HG03135 (cell line): ENCODE data around the gene LDLRAP1.
A peak's percentile ranks its signal among the peaks of the same experiment; 100 is the strongest.
"Not testable (repeated sequence)": the region's sequence is repeated elsewhere in the genome, so short reads cannot be mapped to it uniquely, and the experiment has no call there.

ENCODE experiments used
- ATAC-seq: cut with Tn5 transposase; IDR thresholded peaks from one replicate; pipeline ENCODE4 v1.9.1; 2021; ENCODE audit warnings: mild to moderate bottlenecking, moderate library complexity; ENCODE audit not compliant: unreplicated experiment

LDLRAP1 gene

DNA sequence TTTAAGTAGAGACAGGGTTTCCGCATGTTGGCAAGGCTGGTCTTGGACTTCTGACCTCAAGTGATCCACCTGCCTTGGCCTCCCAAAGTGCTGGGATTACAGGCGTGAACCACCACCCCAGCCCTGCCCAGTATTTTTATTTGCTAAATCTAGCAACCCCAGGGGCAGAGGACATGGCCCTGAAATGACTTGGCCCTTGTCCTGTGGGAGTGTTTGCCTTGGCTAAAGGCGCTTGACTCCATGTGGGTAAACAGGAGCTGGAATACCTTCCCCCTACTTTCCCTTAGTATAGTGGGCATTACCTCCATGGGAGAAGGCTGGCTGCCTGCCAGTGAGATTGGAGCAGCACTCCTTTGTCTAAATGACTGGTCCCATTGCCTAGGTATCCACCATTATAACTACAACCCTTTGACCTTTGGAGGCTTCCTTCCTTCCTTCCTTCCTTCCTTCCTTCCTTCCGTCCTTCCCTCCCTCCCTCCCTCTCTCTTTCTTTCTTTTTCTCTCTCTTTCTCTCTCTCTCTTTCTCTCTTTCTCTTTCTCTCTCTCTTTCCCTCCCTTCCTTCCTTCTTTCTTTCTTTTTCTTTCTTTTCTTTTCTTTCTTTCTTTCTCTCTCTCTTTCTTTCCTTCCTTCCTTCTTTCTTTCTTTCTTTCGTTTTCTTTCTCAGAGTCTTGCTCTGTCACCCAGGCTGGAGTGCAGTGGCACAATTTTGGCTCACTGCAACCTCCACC, 57.7 kb downstream of the LDLRAP1 start:
- ATAC-seq: not testable (repeated sequence)

DNA sequence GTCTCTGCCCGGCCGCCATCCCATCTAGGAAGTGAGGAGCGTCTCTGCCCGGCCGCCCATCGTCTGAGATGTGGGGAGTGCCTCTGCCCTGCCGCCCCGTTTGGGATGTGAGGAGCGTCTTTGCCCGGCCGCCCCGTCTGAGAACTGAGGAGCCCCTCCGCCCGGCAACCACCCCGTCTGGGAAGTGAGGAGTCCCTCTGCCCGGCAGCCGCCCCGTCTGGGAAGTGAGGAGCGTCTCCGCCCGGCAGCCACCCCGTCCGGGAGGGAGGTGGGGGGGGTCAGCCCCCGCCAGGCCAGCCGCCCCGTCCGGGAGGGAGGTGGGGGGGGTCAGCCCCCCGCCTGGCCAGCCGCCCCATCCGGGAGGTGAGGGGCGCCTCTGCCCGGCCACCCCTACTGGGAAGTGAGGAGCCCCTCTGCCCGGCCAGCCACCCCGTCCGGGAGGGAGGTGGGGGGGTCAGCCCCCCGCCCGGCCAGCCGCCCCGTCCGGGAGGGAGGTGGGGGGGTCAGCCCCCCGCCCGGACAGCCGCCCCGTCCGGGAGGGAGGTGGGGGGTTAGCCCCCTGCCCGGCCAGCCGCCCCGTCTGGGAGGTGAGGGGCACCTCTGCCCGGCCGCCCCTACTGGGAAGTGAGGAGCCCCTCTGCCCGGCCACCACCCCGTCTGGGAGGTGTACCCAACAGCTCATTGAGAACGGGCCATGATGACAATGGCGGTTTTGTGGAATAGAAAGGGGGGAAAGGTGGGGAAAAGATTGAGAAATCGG, 60.6 kb downstream of the LDLRAP1 start:
- not testable (repeated sequence) for ATAC-seq

DNA sequence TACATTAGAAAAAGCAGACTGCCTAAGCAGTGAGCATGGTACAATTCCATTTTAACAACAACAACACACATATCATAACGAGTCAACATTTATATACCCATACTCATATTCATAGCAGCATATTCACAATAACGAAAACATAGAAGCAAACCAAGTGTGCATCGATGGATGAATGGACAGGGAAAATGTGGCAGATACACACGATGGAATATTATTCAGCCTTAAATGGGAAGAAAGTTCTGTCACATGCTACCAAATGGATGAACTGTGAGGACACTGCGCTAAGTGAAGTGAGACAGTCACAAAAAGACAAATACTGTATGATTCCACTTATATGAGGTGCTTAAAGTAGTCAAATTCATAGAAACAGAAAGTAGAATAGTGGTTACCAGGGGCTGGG, 63.7 kb downstream of the LDLRAP1 start:
- no peak for ATAC-seq

DNA sequence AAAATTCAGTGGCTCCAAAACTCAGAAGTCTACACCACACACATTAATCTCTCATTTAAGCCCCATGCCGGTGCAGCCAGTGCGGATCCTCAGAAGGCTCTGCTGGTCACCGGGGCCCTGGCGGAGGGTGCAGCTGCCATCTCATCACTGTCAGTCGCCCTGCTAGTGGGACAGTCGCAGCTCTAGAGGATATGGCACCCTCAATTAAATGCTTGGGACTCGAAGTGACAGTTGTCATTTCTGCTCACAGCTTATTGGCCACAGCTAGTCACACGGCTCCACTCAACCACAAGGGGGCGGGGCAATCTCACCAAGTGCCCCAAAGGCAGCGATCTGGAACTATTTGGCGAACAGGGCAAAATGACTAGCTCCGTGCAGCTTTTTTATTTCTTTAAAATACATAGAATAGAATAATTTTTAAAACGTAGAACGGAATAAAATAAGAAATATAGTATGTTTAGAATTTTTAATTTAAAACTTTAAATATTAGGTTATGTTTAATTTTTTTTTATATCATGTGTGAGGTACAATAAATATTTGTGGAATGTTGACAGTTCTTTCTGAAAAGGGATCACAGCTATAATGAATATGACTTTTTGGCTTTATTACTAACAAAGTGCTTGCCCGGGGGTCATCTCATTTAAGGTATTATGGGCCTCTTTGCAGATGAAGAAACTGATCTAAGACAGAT, 65.2 kb downstream of the LDLRAP1 start:
- ATAC-seq: peak; percentile 77

DNA sequence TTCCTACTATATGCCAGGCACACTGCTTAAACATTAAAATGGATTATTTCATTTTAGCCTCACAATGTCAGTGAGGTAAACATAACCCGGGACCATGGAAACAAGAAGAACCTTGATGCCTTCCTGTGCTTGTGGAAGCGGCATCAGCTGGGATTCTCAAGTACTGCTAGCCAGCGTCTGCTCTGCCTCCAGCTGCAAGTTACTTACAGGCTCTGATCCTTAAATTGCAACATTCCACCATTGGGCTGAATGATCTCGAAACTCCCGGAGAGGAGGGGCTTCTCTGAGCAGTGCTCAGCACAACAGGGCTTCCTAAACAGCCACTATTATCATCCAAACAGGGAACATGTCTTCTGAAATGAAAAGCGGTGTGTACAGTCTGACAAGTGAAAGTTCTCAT, 66.5 kb downstream of the LDLRAP1 start:
- no peak for ATAC-seq

DNA sequence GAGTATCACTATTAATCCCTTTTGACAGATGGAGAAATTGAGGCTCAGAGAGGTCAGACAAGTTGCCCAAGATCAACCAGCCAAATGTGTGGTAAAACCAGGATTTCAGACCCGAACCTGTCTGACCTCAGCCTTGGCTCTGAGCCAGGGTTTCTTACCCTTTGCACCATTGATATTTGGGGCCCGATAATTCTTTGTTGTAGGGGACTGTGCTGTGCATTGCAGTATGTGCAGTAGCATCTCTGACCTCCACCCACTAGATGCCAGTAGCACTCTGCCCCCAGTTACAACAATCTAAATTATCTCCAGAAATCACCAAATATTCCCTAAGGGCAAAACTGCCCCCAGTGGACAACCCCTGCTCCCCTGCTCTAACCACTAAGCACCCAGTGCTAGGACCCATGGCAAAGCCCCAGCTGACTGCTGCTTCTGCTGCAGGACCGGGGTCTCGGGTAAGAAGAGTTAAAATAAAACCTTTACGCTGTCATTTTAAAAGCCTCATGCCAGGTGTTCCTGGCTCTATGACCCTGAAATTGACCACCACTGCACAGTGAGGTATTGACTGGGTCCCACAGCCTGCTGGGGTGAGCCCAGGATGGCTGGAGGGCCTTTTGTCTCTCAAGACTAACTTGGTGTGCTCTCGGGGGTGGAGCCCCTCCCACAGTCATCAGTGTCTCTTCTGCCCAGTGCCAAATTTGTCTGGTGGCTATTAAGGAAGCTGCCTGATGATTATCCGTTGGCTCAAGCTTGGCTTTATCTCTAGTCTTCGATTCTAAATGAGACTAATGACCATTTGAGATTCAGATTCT, 67.6 kb downstream of the LDLRAP1 start:
- no peak for ATAC-seq

DNA sequence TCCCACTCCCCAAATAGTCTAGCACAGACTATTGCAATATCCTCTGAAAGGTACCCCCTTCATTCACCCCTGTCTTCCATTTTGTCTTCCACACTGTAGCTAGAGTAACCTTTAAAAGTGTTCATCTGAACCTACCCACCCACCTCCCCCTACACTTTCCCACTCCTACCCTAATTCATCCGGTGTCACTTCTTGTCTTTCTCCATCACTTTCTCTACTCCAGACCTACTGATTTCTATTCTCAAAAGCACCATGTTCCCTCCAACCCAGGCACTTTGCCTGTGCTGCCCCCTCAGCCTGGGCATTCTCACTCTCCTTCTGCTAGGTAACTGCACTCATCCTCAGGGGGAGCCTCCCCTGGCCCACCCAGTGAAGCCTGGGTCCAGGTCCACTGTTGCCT, 68.4 kb downstream of the LDLRAP1 start:
- no peak for ATAC-seq

DNA sequence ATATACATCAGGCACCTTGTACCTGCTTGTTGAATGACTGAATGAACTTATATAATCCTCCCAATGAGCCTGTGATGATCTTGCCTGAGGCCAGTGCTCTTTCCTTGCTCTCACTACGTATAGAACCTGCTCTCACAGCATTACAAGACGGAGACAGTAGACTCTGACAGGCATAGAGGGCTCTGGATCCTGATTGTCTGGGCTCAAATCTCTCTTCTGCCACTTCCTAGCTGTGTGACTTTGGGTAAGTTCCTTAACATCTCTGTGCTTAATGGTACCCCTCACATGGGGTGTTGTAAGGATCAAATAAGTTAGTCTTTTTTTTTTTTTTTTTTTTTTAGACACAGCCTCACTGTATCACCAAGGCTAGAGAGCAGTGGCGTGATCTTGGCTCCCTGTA, 69.0 kb downstream of the LDLRAP1 start:
- ATAC-seq: no peak

DNA sequence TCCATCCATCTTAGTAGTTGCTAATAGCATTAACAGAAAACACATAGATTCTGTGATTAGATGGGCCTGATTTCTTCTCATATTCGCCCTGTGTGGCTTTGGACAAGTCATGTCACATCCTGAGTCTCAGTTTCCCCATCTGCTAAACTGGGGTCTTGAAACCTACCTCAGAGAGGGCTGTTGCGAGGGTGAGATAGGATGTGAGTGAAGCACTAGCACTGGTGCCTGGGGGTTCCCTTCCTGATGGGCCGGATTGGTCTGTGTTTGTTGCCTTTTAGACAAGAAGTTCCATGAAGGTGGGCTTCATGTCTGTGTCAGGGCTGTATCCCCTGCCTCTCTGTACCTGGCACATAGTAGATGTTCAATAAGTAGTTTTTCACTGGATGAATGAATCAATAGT, 69.7 kb downstream of the LDLRAP1 start:
- ATAC-seq: no peak

DNA sequence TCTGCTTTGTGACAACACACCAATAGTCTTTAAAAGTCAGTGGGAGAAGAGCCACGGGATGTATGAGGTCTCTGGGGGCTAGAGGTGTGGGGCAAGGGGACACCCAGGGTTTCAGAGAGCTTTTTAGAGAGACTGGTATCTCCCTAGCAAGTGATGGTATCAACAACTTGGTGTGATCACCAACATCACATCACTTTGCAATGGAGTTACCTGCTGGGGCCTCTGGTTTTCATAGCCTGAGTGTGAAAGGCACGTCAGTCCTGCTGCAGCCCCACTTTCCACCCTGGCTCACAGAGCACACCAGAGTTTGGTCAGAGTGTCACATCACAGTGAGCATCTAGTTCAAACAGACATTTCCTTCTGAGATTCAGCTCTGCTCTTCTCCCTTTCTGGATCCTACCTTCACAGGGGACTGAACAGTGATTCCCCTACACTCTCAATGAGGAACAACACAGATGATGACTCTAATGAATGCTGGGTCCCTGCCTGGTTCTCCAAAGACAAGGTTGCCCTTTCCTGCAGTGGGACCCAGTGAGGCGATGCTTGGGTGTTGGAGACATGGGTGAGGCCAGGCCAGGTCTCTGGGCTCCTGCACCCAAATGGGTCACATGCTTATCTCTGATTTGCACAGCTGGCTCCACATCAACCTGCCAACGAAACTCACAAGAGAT, 71.2 kb downstream of the LDLRAP1 start:
- ATAC-seq: no peak

DNA sequence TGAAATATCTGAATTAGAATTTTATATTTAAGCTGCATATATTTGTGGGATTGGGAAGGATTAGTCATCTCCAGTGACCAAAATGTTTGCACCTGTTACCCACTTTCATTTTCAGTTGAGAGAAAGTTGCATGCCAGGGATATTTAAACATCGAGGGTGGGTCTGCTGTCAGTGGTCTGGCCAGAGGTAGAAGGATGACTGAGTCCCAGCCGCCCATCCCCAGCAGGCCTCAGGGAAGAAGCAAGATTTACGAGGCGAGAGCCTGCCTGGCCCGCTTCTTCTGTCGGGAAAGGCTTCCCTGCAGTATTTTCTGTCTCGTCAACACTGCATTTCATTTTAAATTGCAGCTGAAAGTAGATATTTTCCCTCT, 71.8 kb downstream of the LDLRAP1 start:
- no peak for ATAC-seq

DNA sequence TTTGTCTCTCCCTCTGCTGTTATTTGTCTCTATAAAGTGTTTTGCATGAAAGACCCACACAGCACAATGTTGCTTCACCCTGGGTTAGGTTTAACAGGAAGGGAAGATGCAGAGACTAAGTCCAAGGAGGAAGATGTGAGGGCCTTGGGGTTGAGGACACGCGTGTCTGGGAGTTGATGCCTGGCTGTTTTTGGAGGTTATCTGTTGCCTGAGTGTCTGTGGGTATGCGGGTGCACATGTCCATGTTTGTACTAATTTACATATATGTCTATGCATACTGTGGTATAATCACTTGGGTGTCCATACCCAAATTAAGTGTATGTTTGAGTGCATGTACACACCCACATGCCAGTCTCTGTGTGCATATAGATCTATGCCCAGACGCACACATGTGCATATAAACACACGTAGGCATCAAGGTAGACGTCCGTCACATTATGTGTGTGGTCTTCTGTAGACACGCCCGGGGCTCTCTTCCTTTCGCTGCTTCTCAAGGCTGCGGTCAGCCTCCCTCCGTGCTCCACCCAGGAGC, 72.2 kb downstream of the LDLRAP1 start:
- ATAC-seq: no peak

DNA sequence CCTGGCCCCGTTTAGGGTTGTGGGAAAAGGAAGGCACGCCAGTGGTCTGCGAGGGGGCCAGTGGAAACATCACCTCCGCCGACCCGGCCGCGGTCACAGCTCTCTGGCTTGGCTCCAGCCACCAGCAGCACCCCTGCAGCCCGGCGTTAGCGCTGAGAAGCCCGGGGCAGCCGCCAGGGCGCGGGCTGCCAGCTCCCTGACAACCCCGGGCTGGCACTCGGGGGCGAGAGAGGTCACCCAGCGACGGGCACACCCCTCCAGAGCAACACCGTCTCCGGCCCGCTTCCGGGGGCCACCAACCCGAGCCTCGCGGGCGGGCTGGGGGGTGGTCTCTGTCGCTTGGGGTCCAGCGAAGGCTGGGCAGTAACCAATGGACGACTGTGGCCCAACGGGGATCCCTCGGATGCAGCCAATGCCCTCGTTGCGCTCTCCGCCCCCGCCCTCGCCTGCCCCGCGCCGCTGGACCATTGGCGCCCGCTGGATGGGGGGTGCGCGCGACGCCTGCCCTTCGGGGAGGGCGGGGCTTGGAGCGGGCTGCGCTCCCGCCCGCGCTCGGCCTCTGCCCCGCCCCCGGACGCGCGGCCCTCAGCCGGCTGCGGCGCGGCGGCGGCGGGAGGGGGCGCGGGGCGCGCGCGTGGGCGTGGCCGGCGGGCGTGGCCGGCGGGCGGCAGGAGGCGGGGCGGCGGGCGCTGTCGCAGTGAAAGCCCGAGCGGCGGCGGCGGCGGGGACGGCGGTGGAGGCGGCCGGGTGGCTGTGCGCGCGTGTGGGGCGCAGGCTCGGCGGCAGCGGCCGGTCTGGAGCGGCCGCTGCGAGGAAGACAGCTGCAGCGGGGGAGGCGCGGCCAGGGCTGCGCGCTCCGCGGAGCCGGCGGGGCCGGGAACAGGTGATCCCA, 72.9 kb downstream of the LDLRAP1 start, which contains the start of gene MAN1C1:
TSS of gene MAN1C1 (plus strand) at position 697 of the 892 bp plus-strand sequence. CDS start 1,007 bp downstream, outside the sequence.
- ATAC-seq: peak; percentile 54

DNA sequence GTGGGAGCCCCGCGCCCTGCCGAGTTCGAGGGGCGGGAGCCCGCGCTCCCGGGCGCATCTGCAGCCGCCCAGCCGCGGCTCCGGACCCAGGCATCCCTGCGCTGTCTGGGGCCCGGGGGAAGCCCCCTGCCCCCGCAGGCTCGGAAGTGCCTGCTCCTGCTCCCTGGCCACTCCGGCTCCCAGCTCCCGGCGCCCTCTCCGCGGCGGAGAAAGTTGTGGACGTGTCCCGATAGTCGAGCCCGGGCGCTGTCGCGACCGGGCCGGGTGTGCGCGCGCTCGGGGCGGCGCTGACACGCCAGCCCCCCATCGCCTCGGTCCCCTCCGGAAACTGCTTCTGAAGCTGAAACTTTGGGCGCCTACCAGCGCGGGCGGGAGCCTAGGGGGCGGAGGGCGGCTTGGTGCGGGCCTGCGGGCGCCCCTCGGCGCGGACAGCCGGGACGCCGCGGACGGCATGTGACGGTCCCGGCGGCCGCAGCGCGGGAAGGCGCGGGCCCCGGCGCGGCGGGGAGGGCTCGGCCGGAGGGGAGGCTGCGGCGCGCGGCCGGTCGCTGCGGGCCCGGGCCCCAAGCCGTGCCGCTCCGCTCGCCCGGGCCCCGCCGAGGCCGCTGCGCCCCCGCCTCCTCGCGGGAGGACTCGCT, 73.7 kb downstream of the LDLRAP1 start:
- ATAC-seq: peak; percentile 6

DNA sequence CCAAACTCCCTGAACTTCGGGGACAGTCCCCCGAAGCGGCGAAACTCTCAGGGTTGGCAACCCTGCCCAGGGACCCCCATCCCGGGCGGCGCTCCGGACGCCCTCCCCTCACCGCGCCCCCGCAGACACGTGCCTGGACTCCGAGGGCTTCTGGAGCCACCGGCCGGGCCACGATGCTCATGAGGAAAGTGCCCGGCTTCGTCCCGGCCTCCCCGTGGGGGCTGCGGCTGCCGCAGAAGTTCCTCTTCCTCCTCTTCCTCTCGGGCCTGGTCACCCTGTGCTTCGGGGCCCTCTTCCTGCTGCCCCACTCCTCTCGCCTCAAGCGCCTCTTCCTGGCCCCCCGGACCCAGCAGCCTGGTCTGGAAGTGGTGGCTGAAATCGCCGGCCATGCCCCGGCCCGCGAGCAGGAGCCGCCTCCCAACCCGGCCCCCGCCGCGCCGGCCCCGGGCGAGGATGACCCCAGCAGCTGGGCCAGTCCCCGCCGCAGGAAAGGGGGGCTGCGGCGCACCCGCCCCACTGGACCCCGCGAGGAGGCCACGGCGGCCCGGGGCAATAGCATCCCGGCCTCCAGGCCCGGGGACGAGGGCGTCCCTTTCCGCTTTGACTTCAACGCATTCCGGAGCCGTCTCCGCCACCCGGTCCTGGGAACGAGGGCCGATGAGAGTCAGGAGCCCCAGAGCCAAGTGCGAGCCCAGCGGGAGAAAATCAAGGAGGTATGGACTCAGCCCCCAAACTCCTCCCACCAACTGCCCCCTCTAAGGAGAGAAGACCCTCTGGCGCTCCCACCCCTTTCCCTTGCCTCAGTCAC, 74.4 kb downstream of the LDLRAP1 start:
- ATAC-seq: no peak

DNA sequence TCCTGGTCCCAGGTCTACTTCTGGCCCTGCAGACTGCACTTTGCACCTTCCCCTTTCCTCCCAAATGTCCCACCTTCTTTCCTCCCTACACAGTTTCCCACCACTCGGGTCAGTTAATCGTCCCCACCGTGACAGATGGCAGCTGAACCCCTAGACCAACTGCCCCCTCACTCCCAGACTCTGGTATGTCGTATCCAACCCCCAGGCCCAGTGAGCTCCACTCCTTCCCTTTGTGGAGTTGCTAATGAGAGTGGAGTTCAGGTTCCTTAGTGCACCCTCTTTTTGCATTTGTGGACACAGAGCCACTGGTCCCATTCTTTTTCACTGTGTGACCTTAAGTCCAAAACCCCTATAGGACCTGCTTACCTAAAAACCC, 75.0 kb downstream of the LDLRAP1 start:
- ATAC-seq: no peak
